Cardiac muscle cell (in vitro differentiated cells and primary cell): Measurements from ENCODE around the gene CASKIN1. TPM values are rescaled to one million over a fixed set of nuclear protein-coding genes. Genes with fewer than 3 reads are reported as not detected.

ENCODE experiments used
- DNase-seq, 2 donors: peaks; one replicate each; pipeline versions ENCODE4 v3.0.0 to v3.0.0-alpha.2; 2010 to 2017; ENCODE audit warnings: low read depth in 1 of 2, low spot score in 1 of 2
- H3K27ac ChIP-seq: fragments of 200-600 bp; sonication (generic); 2 replicates; pipeline ENCODE4 v1.5.1; 2016
- H3K27me3 ChIP-seq: fragments of 200-600 bp; sonication (generic); 2 replicates; pipeline ENCODE4 v1.6.0; 2016; ENCODE audit warnings: control low read depth
- H3K36me3 ChIP-seq: fragments of 200-600 bp; sonication (generic); 2 replicates; pipeline ENCODE4 v1.5.1; 2016; ENCODE audit warnings: control low read depth
- H3K4me1 ChIP-seq: fragments of 200-600 bp; sonication (generic); 2 replicates; pipeline ENCODE4 v1.8.1; 2017; ENCODE audit warnings: low read depth, mild to moderate bottlenecking, mixed run types
- H3K4me3 ChIP-seq: fragments of 200-600 bp; sonication (generic); 2 replicates; pipeline ENCODE4 v1.5.1; 2016; ENCODE audit warnings: mild to moderate bottlenecking
- H3K9me3 ChIP-seq: fragments of 200-600 bp; sonication (generic); 2 replicates; pipeline ENCODE4 v1.5.1; 2017; ENCODE audit warnings: low read depth, mild to moderate bottlenecking, control low read depth
- CTCF ChIP-seq: IDR thresholded peaks from 2 replicates; pipeline ENCODE4 v1.5.1; 2012; ENCODE audit warnings: low read depth, mild to moderate bottlenecking, low read length
- polyA plus RNA-seq: library from polyadenylated mRNA; unstranded; fragments of >200 nt; fragmentation: Nextera tagmentation; extraction: Ambion mirVana; gene quantifications from 2 replicates; pipeline ENCODE4 v1.2.1, GENCODE V29; 2016
- total RNA-seq: library from RNA; depleted of rRNA; stranded (reverse); fragments of >200 nt; gene quantifications from 2 replicates; pipeline ENCODE4 v1.2.3, GENCODE V29; 2016

The CASKIN1 gene
- total and polyA plus RNA-seq, 2 experiments from 2014 or later, result 14.3 to 15.5 TPM

- H3K4me3 ChIP-seq, result peak overlapping the region; percentile 78
- peak overlapping the region; percentile 62 for H3K27ac ChIP-seq
- H3K27me3 ChIP-seq, result no peaks in the 10 kb centered on the region
- H3K36me3 ChIP-seq, result no peaks in the 10 kb centered on the region
- peaks cover 33% of the 10 kb centered on the region for H3K4me1 ChIP-seq
- no peak for TF ChIP-seq CTCF
- no peaks in the 10 kb centered on the region for H3K9me3 ChIP-seq
- DNase-seq, result peak; percentile 36 to 62
Measured at GRCh38 chr16:2152695-2153506, 43.5 kb downstream of the CASKIN1 start.

DNA sequence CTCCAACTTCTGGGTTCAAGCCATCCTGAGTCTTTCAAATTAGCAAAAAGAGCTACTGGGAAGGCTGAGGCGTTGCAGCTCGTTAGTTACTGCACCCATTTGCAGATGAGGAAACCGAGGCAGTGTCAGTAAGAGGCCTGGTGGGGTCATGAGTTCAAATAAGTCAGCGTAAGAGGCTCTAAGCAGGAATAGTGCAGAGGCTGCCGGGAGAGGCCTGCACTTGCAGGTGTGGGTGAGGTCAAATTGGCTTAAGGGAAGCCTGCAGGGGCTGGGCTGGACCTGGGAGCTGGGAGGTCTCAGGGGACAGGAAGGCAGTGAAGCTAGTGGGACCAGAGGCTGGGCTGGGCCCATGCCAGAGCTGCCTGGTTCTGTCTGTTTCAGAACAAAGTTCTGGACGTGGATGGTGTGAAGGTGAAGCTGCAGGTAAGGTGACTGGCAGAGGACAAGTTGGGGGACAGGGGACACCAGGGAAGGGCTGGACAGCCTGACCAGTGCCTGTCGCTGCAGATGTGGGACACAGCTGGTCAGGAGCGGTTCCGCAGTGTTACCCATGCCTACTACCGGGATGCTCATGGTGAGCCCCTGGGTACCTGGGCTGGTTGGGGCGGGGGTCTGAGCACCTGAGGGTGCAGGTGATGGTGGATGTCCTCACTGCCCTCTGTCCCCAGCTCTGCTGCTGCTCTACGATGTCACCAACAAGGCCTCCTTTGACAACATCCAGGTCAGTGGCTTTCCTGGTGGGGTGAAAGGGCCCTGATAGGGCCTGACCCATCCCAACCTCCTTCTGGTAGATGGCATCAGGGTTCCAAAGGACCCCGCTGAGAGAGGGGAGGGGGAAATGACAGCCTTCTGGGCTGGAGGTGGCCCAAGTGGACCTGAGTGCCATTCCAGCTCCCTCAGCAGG is 45.0 kb downstream of the CASKIN1 start:
- H3K36me3 ChIP-seq, result no peaks in the 10 kb centered on the region
- H3K27me3 ChIP-seq, result no peaks in the 10 kb centered on the region
- H3K9me3 ChIP-seq, result no peaks in the 10 kb centered on the region
- H3K4me3 ChIP-seq, result no peak overlapping the region
- no peak for DNase-seq
- no peak for TF ChIP-seq CTCF
- H3K27ac ChIP-seq, result no peak overlapping the region
- peaks cover 23% of the 10 kb centered on the region for H3K4me1 ChIP-seq

GRCh38 chr16:2150418-2151187 is 45.8 kb downstream of the CASKIN1 start:
- DNase-seq, result peak in 1 of 2 donors; percentile 56
- no peak overlapping the region for H3K4me3 ChIP-seq
- H3K27ac ChIP-seq, result no peak overlapping the region
- no peaks in the 10 kb centered on the region for H3K9me3 ChIP-seq
- H3K4me1 ChIP-seq, result peaks cover 20% of the 10 kb centered on the region
- H3K27me3 ChIP-seq, result no peaks in the 10 kb centered on the region
- no peak for TF ChIP-seq CTCF
- H3K36me3 ChIP-seq, result no peaks in the 10 kb centered on the region

DNA sequence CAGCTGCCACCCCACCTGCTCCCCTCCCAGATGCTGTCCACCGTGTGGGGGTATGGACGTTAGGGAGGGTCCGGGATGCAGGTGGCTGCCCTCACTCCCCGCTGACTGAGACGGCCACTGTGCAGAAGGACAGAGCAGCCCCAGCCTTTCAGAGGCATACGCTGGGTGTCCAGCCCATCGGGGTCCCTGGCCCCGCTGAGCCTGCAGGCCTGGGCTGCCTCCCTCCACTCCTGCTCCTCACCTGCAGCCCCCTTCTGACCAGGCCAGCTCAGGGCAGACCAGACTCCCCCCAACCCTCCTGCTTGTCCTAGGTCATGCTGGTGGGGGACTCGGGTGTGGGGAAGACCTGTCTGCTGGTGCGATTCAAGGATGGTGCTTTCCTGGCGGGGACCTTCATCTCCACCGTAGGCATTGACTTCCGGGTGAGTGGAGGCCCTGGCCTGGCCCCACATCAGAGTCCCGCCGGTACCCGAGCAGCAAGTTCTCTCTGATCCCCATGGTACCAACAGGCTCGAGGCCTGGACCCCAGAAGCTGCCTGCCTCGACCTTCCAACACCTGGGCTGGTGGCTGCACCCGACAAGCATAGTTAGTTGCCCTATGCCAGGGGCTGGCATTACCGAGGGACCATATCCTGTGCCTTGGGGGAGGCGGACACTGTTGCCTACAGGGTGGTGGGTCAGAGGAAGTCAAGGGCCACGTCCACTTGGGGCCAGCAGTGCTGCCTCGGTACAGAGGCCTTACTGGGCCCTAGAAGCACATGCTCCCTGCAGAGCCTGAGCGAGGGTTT is 46.6 kb downstream of the CASKIN1 start:
- no peak for DNase-seq
- Histone ChIP-seq H3K4me1 (peaks cover 20% of the 10 kb centered on the region), H3K27me3 (no peaks in the 10 kb centered on the region), H3K9me3 (no peaks in the 10 kb centered on the region), H3K36me3 (no peaks in the 10 kb centered on the region), H3K4me3 (no peak overlapping the region), H3K27ac (no peak overlapping the region)
- TF ChIP-seq CTCF, result no peak
